Activated T-helper 1 cell treated with anti-CD3 and anti-CD28 coated beads, Interleukin-2, amount 50 U/mL, for 16 hours (primary cell): ENCODE results near the gene ORC5.

Experiments used
- DNase-seq, 2 donors: peaks; one replicate each; pipeline ENCODE4 v3.0.0-alpha.2; 2020; ENCODE audit warnings: low read depth in 1 of 2, low spot score in 1 of 2

Gene ORC5

DNA sequence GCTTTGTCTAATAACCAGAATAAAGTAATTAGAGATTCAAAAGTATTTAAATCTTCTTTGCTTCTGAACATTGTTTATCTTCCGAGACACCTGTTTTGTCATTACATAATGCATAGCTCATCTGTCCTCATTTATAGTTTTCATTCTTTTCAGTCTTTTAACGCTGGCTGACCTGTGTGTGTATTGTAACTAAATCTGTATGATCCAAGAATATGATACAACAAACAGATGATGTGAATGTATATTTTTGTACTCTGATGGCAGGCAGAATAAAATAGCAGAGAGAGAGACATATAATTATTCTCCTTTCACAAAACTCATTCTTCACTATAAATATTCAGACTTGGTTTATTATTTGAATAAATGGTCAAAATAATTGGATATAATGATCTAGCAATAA, 80.6 kb downstream of the ORC5 start:
- DNase-seq = no peak

DNA sequence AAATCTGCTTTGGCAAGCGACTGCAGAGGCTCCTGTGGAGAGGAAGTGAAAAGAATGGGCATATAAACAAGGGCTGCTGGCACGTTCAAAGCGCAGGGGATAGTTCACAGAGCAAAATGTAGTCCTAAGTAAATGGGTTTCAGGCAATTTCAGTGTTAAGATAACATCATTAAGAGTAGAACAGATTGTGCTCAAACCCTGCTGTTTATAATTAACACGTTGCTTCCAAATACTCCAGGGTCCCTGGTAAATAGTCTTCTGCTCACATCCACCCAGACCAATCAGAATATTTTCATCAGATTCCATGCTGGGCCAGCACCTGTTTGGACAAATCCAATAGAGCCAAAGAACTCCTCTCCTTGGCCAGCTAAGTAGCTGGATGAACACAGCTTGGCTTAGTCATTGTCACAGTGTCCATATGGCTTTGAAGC, 81.4 kb downstream of the ORC5 start:
- no peak for DNase-seq

DNA sequence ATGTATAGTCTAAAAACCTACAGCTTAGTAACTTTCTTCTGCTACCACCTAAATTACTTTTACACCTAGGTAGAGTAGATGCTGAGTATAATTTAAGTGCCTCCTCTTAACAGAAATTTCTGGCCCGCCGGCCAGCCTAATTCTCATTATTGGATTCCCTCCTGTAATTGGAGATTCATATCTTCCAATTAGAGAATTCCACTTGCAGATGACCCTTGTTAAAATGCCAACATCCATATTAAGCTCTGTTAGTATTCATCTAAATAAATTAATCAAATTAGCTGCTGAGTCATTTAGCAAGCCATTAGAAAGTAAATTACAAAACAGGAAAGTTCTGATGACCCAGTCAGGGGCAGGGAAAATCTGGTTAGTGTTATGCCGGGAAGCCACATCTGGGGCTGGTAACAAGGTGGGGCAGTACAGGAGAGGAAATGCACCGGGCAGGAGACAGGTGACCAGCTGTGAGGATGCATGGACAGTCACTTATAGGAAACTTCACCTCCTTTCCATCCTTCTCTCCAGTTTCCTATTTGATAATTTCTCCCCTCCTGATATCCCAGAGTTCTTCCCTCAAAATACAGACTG, 82.8 kb downstream of the ORC5 start:
- DNase-seq = no peak

DNA sequence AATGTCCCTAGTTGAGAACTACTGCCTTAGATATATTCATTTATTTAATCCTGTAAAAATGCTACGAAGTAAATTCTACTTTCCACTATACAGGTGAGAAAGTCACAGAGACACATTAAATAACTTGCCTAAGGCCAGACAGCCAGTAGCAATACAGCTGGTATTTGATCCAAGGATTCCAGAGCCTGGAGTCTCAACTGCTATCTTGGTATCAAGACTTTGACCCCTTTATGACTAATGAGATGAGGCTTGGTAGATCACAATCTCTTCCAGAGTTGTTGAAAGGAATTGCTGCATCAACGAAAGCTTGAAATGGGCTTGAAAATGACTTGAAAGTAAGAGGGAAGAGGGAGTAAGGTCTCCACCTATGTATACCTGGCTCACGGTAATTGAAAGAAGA, 83.3 kb downstream of the ORC5 start:
- no peak for DNase-seq

DNA sequence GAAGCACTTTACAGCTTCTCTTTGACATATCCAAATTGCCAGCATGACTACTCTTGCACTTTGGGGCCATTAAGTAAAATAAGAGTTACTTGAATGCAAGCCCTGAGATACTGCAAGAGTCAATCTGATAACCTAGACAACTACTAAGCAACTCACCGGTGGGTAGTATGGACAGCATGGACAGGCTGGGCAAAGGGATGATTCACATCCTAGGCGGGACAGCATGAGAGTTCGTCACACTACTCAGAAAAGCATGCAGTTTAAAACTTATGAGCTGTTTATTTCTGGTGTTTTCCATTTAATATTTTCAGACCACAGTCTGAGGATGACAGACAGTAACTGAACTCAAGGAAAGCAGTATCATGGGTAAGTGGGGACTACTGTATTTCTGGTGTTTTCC, 84.0 kb downstream of the ORC5 start:
- DNase-seq = no peak

DNA sequence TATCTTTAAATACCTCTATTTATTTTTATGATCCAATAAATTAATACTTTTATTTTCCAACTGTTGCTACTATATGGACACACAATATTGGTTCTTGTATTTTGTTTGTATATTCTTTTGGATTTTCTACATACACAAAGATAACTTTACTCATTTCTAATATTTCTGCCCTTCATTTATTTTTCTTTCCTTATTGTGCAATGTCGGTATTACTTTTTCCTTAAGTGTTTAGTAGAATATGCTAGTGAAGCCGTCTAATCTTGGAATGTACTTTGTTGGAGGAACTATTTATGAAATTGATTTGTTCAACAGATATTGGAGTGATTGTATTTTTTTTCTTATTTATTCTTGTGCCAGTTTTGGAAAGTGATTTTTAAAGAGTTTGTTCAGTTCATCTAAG, 94.0 kb downstream of the ORC5 start:
- no peak for DNase-seq

DNA sequence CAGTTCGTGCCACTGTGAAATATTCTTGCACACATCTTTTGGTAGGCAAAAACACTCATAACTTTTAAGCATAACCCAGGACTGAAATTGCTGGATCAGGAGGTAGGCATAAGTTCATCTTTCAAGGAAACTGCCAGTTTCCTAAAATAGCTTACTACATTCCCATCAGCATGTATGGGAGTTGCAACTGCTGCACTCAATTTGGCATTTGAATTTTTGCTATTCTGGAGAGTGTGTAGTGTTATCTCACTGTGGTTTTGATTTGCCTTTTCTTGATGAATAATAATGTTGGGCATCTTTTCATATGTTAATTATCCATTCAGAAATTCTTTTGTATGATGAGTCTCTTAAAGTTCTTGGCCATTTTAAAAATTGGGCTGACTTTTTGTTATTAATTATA, 95.2 kb downstream of the ORC5 start:
- DNase-seq = no peak

DNA sequence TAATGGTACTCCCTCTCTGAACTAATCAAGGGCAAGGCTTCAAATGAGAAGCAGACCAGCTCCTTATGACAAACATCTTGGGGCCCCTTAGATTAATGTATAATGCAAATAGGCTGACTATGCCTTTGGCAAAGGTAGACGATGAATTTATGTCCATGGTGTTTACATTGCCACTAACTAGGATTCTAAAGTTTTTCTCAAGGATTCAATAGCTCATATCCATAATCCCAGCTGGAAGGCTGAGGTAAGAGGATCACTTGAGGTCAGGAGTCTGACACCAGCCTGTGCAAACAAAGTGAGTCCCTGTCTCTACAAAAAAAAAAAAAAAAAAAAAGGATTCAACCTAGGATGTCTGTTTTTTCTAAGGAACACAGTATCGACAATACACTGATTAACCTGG, 96.5 kb downstream of the ORC5 start:
- DNase-seq = no peak

DNA sequence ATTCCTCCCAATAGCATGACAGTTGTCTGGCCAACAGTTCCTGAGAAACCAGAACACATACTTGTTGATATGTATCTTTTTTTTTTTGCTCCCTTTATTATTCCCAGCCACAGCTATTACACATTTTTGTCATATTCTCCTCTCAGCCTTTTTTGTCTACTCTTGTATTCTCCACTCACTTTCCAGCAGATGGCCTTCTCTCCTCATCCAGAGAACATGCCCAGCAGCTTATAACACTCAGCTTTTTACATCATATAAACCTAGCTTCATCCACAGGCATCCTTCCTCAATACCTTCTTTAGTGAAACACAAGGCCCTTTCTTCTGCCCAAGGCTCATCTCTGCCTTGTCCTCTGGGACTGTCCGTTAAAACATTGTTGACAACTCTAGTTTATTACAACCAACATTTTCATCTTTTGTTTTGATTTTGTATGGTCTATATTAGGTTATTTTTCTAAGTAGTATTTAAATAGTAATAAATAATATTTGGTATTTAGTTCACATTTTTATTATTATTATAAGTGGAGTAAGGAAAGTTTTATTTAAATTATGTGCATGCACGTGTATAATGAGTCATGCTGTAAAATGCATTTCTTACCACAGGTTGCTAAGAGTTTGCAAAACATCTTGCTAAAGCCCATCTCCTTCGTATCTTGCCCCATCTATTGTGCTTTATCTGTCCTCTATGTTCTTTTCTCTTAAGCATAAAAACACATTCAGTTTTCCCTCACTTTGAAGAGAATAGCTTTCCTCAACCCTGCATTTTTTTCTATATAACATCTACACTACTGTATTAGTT, 101.5 kb downstream of the ORC5 start:
- no peak for DNase-seq

DNA sequence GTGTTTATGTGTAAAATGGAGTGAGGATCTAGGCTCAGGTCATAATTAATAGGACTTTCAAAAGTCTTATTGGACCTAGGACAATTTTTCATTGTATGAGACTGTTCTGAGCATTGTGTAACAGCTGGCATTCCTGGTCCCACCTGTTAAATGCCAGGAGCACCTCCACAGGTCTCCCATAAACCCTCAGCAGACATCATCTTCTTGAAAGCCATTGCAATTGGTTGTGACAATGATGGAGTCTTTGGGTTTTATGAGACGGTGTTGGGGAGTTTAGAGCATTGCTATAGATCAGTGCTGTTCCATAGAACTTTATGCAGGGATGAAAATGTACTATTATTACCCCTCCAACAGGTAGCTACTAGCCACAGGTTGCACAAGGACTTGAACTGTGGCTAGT, 108.9 kb downstream of the ORC5 start:
- no peak for DNase-seq

DNA sequence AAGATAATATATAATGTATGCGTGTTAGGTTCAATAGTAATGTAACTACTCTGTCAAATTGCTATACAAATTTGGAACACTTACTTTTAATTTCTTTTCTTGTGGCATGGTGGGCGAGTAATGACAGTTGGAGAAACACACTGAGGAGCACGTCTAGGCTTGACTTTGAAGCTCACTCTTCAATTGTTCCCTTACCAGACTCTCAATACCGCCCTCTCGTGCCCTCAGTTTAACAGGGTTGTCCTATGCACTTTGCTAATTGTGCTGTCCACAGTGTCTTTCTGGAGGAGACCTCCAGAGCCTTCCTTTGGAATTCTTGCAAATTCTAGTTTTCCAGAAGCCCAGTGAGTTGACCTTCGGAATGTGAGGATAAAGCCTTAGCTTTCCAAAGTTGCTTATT, 111.1 kb downstream of the ORC5 start:
- no peak for DNase-seq

DNA sequence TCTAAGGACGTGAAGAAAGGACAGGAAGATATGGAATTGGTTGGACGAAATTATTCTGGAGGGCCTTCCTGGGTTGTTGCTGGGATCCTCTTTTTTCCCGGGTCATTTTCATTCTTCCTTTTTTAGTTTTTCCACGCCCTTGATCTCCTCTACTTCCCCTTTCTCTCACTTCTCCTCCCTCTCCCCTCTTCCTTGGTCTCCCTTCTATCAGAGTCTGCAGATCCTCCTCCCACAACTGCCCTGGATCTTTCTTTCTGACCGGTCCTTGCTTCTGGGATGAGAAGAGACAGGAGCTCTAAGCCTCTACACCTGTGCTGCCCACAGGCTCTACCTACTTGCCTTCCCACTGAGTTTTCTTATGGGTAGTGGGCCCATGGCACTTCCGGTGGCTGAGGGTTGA, 114.7 kb downstream of the ORC5 start:
- DNase-seq = no peak

DNA sequence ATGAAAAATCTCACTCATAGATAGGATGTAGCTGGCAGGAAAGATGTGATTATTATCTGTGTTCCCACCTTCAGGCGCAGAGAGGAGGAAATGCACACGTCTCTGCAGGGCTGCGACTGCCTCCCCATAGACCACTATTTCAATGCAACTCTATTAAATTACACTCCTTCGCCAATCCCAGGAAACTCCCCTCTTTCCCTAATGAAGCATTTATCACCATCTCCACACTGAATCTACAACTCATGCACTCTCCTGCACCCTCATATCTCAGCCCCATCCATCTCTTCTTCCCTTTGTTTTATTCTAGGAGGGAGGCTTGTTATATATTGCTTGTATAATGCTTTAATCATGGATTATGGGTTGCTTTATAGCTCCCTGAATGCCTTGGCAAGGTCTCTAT, 116.6 kb downstream of the ORC5 start:
- DNase-seq = no peak

DNA sequence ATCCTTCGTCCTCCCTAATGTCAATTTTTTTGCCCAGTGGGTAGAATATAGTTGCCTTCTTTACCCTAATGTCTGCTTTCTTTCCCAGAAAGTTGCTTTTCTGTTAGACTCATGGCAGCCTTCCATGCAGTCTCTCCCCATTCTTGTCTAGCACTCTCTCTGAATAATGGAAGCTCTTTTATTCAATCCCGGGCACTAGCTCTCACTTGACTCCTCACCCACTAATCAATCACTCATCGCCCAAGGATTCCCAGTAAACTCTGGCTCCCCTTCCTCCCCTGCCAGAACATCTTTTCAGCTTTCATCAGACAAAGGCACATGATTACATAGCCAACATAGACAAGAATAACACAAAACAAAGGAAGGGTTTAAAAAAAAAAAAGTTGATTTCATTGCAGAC, 118.2 kb downstream of the ORC5 start:
- no peak for DNase-seq

DNA sequence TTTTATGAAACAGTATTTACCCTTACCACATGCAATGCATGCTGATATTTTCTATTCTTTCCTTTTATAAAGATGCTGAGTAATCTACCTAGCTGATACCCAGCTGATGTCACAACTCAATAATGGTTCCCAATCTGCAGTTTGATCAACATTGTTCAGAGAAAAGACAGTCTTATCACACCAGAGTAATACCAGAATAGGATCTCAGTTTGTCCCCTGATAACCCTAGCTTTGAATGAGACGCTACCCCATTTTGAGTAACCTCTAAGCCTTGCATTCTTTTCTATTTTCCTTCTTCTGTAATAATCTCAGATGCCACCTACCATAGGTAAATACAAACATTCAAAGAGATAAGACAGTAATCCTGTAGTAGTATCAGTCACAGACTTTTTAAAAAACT, 118.8 kb downstream of the ORC5 start:
- DNase-seq = no peak
